ENCODE results near the gene MELK.
"Not testable (repeated sequence)": the region's sequence is repeated elsewhere in the genome, so short reads cannot be mapped to it uniquely, and the experiment has no call there.

The MELK gene

GRCh38 chr9:36559036-36559695 is 13.5 kb upstream of the MELK start:
- H3K36me3 ChIP-seq (ENCODE audit: insufficient read depth, low read length): no peaks in the 10 kb centered on the region
- no peaks in the 10 kb centered on the region for H3K9me3 ChIP-seq (ENCODE audit: low read length)
- no peak overlapping the region for H3K4me3 ChIP-seq (ENCODE audit: low read depth, low read length, poor library complexity, severe bottlenecking)
- no peaks in the 10 kb centered on the region for H3F3A ChIP-seq (ENCODE audit: insufficient read depth, low read length)
- H2AFZ ChIP-seq (ENCODE audit: low read length): no peak overlapping the region
- no peak overlapping the region for H3K4me2 ChIP-seq (ENCODE audit: low read length)
- TF ChIP-seq CTCF (IDR thresholded peaks at IDR 0.05; ENCODE audit: low read length) (no peak), EZH2 (IDR thresholded peaks at IDR 0.05; ENCODE audit: borderline replicate concordance, low read length) (no peak)
- no peaks in the 10 kb centered on the region for H4K20me1 ChIP-seq (ENCODE audit: insufficient read depth, low read length)
- no peaks in the 10 kb centered on the region for H3K4me1 ChIP-seq (ENCODE audit: insufficient read depth, low read length, severe bottlenecking)
- no peaks in the 10 kb centered on the region for H3K9me2 ChIP-seq (ENCODE audit: low read depth, low read length)
- no peaks in the 10 kb centered on the region for H3K27me3 ChIP-seq (ENCODE audit: insufficient read depth, low read length)
- H3K27ac ChIP-seq (ENCODE audit: low read depth, low read length, poor library complexity, severe bottlenecking): no peak overlapping the region
- no peaks in the 10 kb centered on the region for H3K79me2 ChIP-seq (ENCODE audit: insufficient read depth, low read length)
- H3K9ac ChIP-seq (ENCODE audit: low read length): no peak overlapping the region

- Histone ChIP-seq H3K9ac (ENCODE audit: low read length) (no peak overlapping the region), H3K36me3 (ENCODE audit: insufficient read depth, low read length) (no peaks in the 10 kb centered on the region), H3K9me2 (ENCODE audit: low read depth, low read length) (no peaks in the 10 kb centered on the region), H3K27ac (ENCODE audit: low read depth, low read length, poor library complexity, severe bottlenecking) (no peak overlapping the region), H3K27me3 (ENCODE audit: insufficient read depth, low read length) (no peaks in the 10 kb centered on the region), H3K4me3 (ENCODE audit: low read depth, low read length, poor library complexity, severe bottlenecking) (no peak overlapping the region), H3K9me3 (ENCODE audit: low read length) (no peaks in the 10 kb centered on the region), H4K20me1 (ENCODE audit: insufficient read depth, low read length) (no peaks in the 10 kb centered on the region), H3K4me1 (ENCODE audit: insufficient read depth, low read length, severe bottlenecking) (no peaks in the 10 kb centered on the region), H3K4me2 (ENCODE audit: low read length) (no peak overlapping the region), H2AFZ (ENCODE audit: low read length) (no peak overlapping the region), H3F3A (ENCODE audit: insufficient read depth, low read length) (no peaks in the 10 kb centered on the region), H3K79me2 (ENCODE audit: insufficient read depth, low read length) (no peaks in the 10 kb centered on the region)
- TF ChIP-seq CTCF (IDR thresholded peaks at IDR 0.05; ENCODE audit: low read length): no peak
- no peak for TF ChIP-seq EZH2 (IDR thresholded peaks at IDR 0.05; ENCODE audit: borderline replicate concordance, low read length)
Measured at GRCh38 chr9:36560771-36561170, 11.9 kb upstream of the MELK start.

- not testable (repeated sequence) for H3K79me2 ChIP-seq (ENCODE audit: insufficient read depth, low read length); H3F3A ChIP-seq (ENCODE audit: insufficient read depth, low read length); H2AFZ ChIP-seq (ENCODE audit: low read length); H3K4me2 ChIP-seq (ENCODE audit: low read length); H4K20me1 ChIP-seq (ENCODE audit: insufficient read depth, low read length); H3K27ac ChIP-seq (ENCODE audit: low read depth, low read length, poor library complexity, severe bottlenecking); H3K4me3 ChIP-seq (ENCODE audit: low read depth, low read length, poor library complexity, severe bottlenecking); H3K36me3 ChIP-seq (ENCODE audit: insufficient read depth, low read length); H3K9me3 ChIP-seq (ENCODE audit: low read length); H3K4me1 ChIP-seq (ENCODE audit: insufficient read depth, low read length, severe bottlenecking); H3K9me2 ChIP-seq (ENCODE audit: low read depth, low read length); H3K9ac ChIP-seq (ENCODE audit: low read length); H3K27me3 ChIP-seq (ENCODE audit: insufficient read depth, low read length)
Measured at GRCh38 chr9:36562801-36563200, 9.9 kb upstream of the MELK start.

GRCh38 chr9:36566813-36567221 is 5.9 kb upstream of the MELK start:
- Histone ChIP-seq H3K4me1 (ENCODE audit: insufficient read depth, low read length, severe bottlenecking) (peaks cover under 1% of the 10 kb centered on the region), H4K20me1 (ENCODE audit: insufficient read depth, low read length) (no peaks in the 10 kb centered on the region), H2AFZ (ENCODE audit: low read length) (no peak overlapping the region), H3K9me2 (ENCODE audit: low read depth, low read length) (no peaks in the 10 kb centered on the region), H3K27me3 (ENCODE audit: insufficient read depth, low read length) (no peaks in the 10 kb centered on the region), H3K9me3 (ENCODE audit: low read length) (no peaks in the 10 kb centered on the region), H3F3A (ENCODE audit: insufficient read depth, low read length) (no peaks in the 10 kb centered on the region), H3K4me3 (ENCODE audit: low read depth, low read length, poor library complexity, severe bottlenecking) (no peak overlapping the region), H3K9ac (ENCODE audit: low read length) (no peak overlapping the region), H3K36me3 (ENCODE audit: insufficient read depth, low read length) (no peaks in the 10 kb centered on the region), H3K27ac (ENCODE audit: low read depth, low read length, poor library complexity, severe bottlenecking) (no peak overlapping the region), H3K79me2 (ENCODE audit: insufficient read depth, low read length) (no peaks in the 10 kb centered on the region), H3K4me2 (ENCODE audit: low read length) (no peak overlapping the region)
- no peak for TF ChIP-seq EZH2 (IDR thresholded peaks at IDR 0.05; ENCODE audit: borderline replicate concordance, low read length)
- TF ChIP-seq CTCF (IDR thresholded peaks at IDR 0.05; ENCODE audit: low read length): no peak

GRCh38 chr9:36568681-36569080 is 4.0 kb upstream of the MELK start:
- not testable (repeated sequence) for H4K20me1 ChIP-seq (ENCODE audit: insufficient read depth, low read length); H3K79me2 ChIP-seq (ENCODE audit: insufficient read depth, low read length); H3K9me2 ChIP-seq (ENCODE audit: low read depth, low read length)

More at GRCh38 chr9:36568681-36569080, 4.0 kb upstream of the MELK start:
- not testable (repeated sequence) for H3K36me3 ChIP-seq (ENCODE audit: insufficient read depth, low read length); H3K4me2 ChIP-seq (ENCODE audit: low read length); H3K9ac ChIP-seq (ENCODE audit: low read length); H3K4me3 ChIP-seq (ENCODE audit: low read depth, low read length, poor library complexity, severe bottlenecking); H3K27me3 ChIP-seq (ENCODE audit: insufficient read depth, low read length); H2AFZ ChIP-seq (ENCODE audit: low read length); H3F3A ChIP-seq (ENCODE audit: insufficient read depth, low read length); H3K4me1 ChIP-seq (ENCODE audit: insufficient read depth, low read length, severe bottlenecking); H3K27ac ChIP-seq (ENCODE audit: low read depth, low read length, poor library complexity, severe bottlenecking); H3K9me3 ChIP-seq (ENCODE audit: low read length)

All from OCI-LY1 (cell line).